ENCODE data around the gene ADPRHL1.
"Not testable (repeated sequence)": the region's sequence is repeated elsewhere in the genome, so short reads cannot be mapped to it uniquely, and the experiment has no call there.

The ADPRHL1 gene

DNA sequence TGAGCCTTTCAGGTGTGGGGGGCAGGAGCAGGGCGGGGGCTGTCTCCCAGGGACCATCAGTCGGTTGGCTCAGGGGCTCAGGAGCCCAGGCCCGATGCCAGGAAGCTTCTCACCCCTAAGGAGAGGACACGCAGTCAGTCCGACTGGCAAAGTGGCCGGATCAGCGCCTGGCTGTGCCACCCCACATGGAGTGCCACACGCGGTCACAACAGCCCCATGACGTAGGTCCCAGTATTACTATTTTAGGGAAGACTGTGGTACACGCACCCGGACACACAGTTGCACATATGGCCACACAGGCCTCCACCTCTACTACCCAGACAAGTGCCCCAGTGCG, 60.1 kb downstream of the ADPRHL1 start:
- no peaks in the 10 kb centered on the region for H3K36me3 ChIP-seq (replicated peaks; ENCODE audit: insufficient read depth, low read length)
- 0 out of 2 replicates have a peak, but pooled peaks cover 3% of the 10 kb centered on the region for H3F3A ChIP-seq (ENCODE audit: insufficient read depth, low read length)
- H2AFZ ChIP-seq (ENCODE audit: low read length), result peak overlapping the region; percentile 68
- H4K20me1 ChIP-seq (ENCODE audit: insufficient read depth, low read length), result no peaks in the 10 kb centered on the region
- peaks cover 5% of the 10 kb centered on the region; the same call in 1 of the 2 replicates for H3K4me1 ChIP-seq (ENCODE audit: low read length)
- H3K27ac ChIP-seq (ENCODE audit: low read length), result no peak overlapping the region
- peaks cover 52% of the 10 kb centered on the region for H3K27me3 ChIP-seq (replicated peaks; ENCODE audit: insufficient read depth, low read length)
- H3K79me2 ChIP-seq (ENCODE audit: low read length), result no peaks in the 10 kb centered on the region
- no peak overlapping the region for H3K9ac ChIP-seq (ENCODE audit: low read length)
- no peak for TF ChIP-seq EZH2 (optimal IDR thresholded peaks at IDR 0.05; ENCODE audit: low read depth, low read length)
- no peak for TF ChIP-seq EZH2phosphoT487 (IDR thresholded peaks at IDR 0.05; ENCODE audit: low read length)
- TF ChIP-seq, protein P1, sequence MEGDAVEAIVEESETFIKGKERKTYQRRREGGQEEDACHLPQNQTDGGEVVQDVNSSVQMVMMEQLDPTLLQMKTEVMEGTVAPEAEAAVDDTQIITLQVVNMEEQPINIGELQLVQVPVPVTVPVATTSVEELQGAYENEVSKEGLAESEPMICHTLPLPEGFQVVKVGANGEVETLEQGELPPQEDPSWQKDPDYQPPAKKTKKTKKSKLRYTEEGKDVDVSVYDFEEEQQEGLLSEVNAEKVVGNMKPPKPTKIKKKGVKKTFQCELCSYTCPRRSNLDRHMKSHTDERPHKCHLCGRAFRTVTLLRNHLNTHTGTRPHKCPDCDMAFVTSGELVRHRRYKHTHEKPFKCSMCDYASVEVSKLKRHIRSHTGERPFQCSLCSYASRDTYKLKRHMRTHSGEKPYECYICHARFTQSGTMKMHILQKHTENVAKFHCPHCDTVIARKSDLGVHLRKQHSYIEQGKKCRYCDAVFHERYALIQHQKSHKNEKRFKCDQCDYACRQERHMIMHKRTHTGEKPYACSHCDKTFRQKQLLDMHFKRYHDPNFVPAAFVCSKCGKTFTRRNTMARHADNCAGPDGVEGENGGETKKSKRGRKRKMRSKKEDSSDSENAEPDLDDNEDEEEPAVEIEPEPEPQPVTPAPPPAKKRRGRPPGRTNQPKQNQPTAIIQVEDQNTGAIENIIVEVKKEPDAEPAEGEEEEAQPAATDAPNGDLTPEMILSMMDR (IDR thresholded peaks at IDR 0.05; ENCODE audit: low read length), result no peak
- DNase-seq, result no peak
- peak overlapping the region; percentile 70 for H3K4me3 ChIP-seq (ENCODE audit: low read length)
- H3K9me2 ChIP-seq (replicated peaks; ENCODE audit: insufficient read depth, low read length), result no peaks in the 10 kb centered on the region
- peak overlapping the region; percentile 88 for H3K4me2 ChIP-seq (ENCODE audit: low read depth, low read length)
- H3K9me3 ChIP-seq (replicated peaks; ENCODE audit: insufficient read depth, low read length), result no peaks in the 10 kb centered on the region

DNA sequence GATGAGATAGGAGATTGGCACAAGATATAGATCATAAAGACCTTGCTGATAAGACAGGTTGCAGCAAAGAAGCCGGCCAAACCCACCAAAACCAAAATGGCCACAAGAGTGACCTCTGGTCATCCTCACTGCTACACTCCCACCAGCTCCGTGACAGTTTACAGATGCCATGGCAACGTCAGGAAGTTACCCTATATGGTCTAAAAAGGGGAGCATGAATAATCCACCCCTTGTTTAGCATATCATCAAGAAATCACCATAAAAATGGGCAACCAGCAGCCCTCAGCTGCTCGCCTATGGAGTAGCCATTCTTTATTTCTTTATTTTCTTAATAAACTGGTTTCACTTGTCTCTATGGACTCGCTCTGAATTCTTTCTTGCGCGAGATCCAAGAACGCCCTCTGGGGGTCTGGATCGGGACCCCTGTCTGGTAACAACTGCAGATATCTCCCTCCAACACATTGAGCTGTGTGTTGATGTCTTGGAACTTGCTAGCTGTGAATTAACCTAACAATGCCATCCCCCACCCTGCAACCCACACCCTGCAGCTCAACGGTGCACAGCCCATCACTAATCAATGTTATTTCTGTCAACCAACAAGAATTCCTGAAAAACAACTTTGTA, 62.3 kb downstream of the ADPRHL1 start:
- Histone ChIP-seq H3K27me3 (replicated peaks; ENCODE audit: insufficient read depth, low read length) (peaks cover 56% of the 10 kb centered on the region), H3K9ac (ENCODE audit: low read length) (no peak overlapping the region), H2AFZ (ENCODE audit: low read length) (no peak overlapping the region), H3K9me2 (replicated peaks; ENCODE audit: insufficient read depth, low read length) (no peaks in the 10 kb centered on the region), H3F3A (ENCODE audit: insufficient read depth, low read length) (no peaks in the 10 kb centered on the region), H3K4me1 (ENCODE audit: low read length) (no peaks in the 10 kb centered on the region), H3K4me2 (ENCODE audit: low read depth, low read length) (no peak overlapping the region), H3K4me3 (ENCODE audit: low read length) (no peak overlapping the region), H3K36me3 (replicated peaks; ENCODE audit: insufficient read depth, low read length) (no peaks in the 10 kb centered on the region), H3K9me3 (replicated peaks; ENCODE audit: insufficient read depth, low read length) (no peaks in the 10 kb centered on the region), H3K27ac (ENCODE audit: low read length) (no peak overlapping the region), H4K20me1 (ENCODE audit: insufficient read depth, low read length) (no peaks in the 10 kb centered on the region), H3K79me2 (ENCODE audit: low read length) (no peaks in the 10 kb centered on the region)
- no peak for DNase-seq
- TF ChIP-seq, protein P1 (IDR thresholded peaks at IDR 0.05; ENCODE audit: low read length), result no peak
- TF ChIP-seq EZH2 (optimal IDR thresholded peaks at IDR 0.05; ENCODE audit: low read depth, low read length) (no peak), EZH2phosphoT487 (IDR thresholded peaks at IDR 0.05; ENCODE audit: low read length) (no peak)

DNA sequence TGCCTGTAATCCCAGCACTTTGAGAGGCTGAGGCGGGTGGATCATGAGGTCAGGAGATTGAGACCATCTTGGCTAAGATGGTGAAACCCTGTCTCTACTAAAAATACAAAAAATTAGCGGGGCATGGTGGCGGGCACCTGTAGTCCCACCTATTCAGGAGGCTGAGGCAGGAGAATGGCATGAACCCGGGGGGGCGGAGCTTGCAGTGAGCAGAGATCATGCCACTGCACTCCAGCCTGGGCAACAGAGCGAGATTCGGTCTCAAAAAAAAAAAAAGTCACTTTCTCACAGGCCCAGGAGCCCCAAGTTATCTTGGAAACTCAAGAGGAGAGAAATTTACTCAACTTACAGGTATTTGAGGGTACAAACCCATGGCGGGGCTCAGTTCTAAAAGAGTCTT, 63.7 kb downstream of the ADPRHL1 start:
- not testable (repeated sequence) for H3K4me3 ChIP-seq (ENCODE audit: low read length); H3K4me1 ChIP-seq (ENCODE audit: low read length); H3K9ac ChIP-seq (ENCODE audit: low read length); DNase-seq; H4K20me1 ChIP-seq (ENCODE audit: insufficient read depth, low read length); H3K9me2 ChIP-seq (replicated peaks; ENCODE audit: insufficient read depth, low read length); H3K79me2 ChIP-seq (ENCODE audit: low read length); H3K4me2 ChIP-seq (ENCODE audit: low read depth, low read length); H3K36me3 ChIP-seq (replicated peaks; ENCODE audit: insufficient read depth, low read length); H3F3A ChIP-seq (ENCODE audit: insufficient read depth, low read length); H3K27ac ChIP-seq (ENCODE audit: low read length); H3K9me3 ChIP-seq (replicated peaks; ENCODE audit: insufficient read depth, low read length); H2AFZ ChIP-seq (ENCODE audit: low read length)
- H3K27me3 ChIP-seq (replicated peaks; ENCODE audit: insufficient read depth, low read length), result peaks cover 61% of the 10 kb centered on the region

DNA sequence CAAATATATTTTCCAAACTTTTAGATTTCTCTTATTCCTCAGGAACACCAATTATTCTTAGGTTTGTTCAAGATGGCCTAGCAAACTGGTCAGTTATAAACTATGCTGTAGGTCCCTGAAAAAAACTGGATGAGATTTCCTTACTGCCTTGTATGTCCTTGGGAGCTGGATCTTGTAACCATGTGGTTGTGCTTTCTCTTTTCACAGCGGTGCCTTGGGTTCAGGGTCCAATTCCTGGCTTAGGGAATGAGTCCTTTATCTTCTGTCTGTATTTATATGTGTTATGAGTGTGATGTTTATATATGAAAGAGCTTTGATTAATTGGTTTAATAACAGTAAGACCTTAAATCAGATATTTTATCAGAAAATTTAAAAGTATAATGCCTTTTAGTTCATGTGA, 65.9 kb downstream of the ADPRHL1 start:
- H4K20me1 ChIP-seq (ENCODE audit: insufficient read depth, low read length), result no peaks in the 10 kb centered on the region
- no peaks in the 10 kb centered on the region for H3K79me2 ChIP-seq (ENCODE audit: low read length)
- H3K36me3 ChIP-seq (replicated peaks; ENCODE audit: insufficient read depth, low read length), result no peaks in the 10 kb centered on the region
- no peaks in the 10 kb centered on the region for H3K9me3 ChIP-seq (replicated peaks; ENCODE audit: insufficient read depth, low read length)
- H3K9me2 ChIP-seq (replicated peaks; ENCODE audit: insufficient read depth, low read length), result no peaks in the 10 kb centered on the region
- no peaks in the 10 kb centered on the region for H3F3A ChIP-seq (ENCODE audit: insufficient read depth, low read length)
- H3K4me2 ChIP-seq (ENCODE audit: low read depth, low read length), result no peak overlapping the region
- H3K4me3 ChIP-seq (ENCODE audit: low read length), result no peak overlapping the region
- no peak overlapping the region for H3K9ac ChIP-seq (ENCODE audit: low read length)
- TF ChIP-seq EZH2 (optimal IDR thresholded peaks at IDR 0.05; ENCODE audit: low read depth, low read length), result no peak
- no peak for TF ChIP-seq EZH2phosphoT487 (IDR thresholded peaks at IDR 0.05; ENCODE audit: low read length)
- no peak for DNase-seq
- H3K27ac ChIP-seq (ENCODE audit: low read length), result no peak overlapping the region
- H2AFZ ChIP-seq (ENCODE audit: low read length), result no peak overlapping the region
- H3K27me3 ChIP-seq (replicated peaks; ENCODE audit: insufficient read depth, low read length), result peaks cover 81% of the 10 kb centered on the region
- no peaks in the 10 kb centered on the region for H3K4me1 ChIP-seq (ENCODE audit: low read length)

Data from MM.1S (cell line).